ENCODE measurements around the gene BRD9.
"Not testable (repeated sequence)": the region's sequence is repeated elsewhere in the genome, so short reads cannot be mapped to it uniquely, and the experiment has no call there.

Gene BRD9

GRCh38 chr5:902129-902916 lies 9.7 kb upstream of the BRD9 start:
- DNase-seq = no peak

DNA sequence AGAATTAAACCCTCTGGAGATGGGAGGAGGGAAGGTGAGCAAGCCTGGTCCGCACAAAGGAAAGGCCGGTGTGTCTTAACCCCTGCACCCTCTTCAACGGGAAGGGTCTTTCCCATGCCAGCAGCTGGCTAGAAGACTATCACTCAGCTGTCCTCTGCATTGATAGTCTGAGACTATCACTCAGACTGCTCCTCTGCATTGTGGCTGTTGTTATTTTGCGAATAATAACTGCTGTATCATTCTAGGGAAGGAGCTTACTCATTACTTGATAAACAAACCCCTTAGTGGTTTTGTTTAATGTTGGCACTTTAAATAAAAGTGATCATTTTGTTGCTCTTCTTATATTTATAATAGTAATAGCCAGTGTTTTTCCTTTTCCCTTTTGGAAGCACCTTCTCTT lies 8.2 kb upstream of the BRD9 start:
- no peak for DNase-seq

GRCh38 chr5:893711-894110 lies 1.1 kb upstream of the BRD9 start:
- no peak for DNase-seq

DNA sequence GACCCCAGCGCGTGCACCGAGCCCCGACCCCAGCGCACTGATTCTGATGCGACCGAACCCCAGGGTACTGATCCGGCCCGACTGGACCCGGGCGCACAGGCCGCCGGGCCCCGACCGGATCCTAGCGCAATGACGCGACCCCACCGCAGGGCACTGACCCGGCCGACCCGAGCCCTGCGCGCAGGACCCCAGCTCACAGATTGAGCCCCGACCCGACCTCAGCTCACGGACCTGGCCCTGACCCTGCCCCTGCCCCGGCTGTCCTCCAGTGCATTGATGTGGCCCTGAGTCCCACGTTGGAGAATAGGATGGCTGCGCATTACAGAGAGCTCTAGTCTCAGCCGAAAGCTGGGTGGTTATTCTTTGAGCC lies 521 bp upstream of the BRD9 start:
- DNase-seq = no peak

DNA sequence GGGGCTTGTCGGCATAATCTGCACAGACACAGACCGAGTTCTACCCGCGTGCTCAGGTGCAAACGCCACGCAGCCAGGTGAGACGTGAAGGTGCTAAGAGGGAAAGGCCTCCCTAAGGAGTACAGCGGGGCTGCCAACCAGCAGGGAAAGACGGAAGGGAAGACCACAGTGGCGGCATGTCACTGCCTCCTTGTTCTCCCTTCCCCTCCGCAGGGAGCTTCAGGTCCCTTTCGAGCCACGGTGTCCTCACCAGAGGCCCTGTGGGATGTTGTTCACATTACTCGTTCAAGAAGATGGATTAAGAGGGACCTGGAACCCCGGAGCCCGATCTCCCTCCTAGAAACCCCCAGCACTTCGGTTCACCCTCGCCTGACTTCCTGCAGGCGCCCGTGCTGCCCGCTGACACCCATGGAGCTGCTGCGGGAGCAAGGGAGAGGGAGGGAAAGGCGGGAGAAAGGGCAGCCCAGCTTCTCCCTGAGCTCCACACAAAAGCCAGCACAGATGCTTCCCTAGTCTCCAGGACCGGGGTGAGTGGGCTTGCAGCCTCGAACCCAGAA lies 686 bp downstream of the BRD9 start:
- DNase-seq = no peak

GRCh38 chr5:891117-891836 lies 1.3 kb downstream of the BRD9 start:
- no peak for DNase-seq

- DNase-seq = no peak
These were observed 3.4 kb downstream of the BRD9 start for GRCh38 chr5:889075-889710.

- no peak for DNase-seq
These were observed 4.0 kb downstream of the BRD9 start for GRCh38 chr5:888638-889035.

DNA sequence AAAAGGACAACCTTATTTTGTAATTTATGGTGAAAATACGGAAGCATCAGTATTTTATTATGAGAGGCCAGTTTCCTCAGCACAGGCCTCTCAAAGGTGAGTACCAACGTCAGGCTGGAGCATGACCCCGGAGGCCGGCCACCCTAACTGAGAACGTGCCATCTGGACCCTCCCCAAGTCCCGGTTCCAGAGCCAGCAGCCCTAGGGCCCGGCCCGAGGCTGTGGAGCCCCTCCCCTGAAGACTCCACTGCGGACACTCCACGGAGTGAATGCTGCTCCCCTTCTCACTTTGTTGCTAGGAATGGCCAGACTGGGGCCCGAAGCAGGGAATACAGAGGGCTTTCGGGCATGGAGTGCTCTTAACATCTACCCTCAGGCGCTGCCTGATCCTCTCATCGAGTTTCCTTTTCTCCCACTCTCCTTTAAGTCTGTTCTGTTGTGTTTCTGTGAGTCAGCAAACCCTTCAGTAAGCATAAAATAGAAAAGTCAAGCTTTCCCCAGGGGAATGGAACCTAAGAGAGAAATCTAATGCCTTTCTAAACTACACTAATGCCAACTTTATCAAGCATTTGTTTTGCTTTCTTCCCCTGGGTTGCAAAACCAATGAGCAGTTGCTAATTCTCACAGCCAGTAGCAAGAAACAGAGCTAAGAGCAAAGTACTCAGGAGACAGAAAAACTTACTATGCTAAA lies 4.5 kb downstream of the BRD9 start:
- no peak for DNase-seq

DNA sequence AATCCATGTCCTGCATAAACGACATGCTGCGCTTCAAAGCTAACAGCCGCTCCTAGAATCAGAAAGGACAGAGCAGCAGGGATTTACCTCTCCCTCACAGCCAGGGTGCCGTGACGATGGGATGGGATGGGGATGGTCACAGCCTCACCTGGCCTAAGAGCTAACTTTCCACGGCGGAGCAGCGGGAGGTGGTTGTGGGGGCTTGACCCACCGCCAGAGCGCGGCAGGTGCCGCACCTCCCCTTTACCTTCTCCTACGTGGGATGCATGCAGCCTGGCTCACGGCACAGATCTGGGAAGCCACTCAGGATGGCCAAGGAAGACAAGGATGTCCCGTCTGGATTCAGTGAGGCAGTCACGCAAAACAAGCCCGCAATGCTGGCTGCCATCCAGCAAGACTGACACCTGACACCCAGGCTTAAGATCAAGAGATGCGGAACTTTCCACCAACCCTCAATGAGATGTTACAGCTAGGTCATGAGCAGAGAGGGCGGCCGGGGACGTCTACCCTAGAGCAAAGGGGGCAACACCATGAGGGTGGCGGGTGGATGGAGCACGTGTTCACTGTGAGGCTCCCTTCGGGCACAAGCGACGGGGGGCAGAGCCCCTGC lies 5.8 kb downstream of the BRD9 start:
- DNase-seq = no peak

GRCh38 chr5:886036-886435 lies 6.6 kb downstream of the BRD9 start:
- DNase-seq = no peak

- no peak for DNase-seq
These were observed 7.1 kb downstream of the BRD9 start for GRCh38 chr5:885529-885928.

DNA sequence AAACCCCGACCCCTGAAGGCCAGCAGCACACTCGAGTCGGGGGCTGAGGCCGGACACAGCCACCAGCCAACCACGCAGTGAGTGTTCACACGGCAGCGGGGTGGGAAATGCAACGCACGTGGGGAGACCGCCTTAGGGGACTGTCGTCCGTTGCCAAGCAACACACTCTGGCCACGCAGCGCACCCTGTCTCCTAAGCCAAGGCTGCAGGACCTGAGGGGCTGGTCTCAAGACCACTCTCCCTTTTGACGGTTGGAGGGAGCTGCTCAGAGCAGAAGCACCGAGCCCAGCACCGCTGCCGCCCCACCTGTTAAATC lies 7.5 kb downstream of the BRD9 start:
- no peak for DNase-seq

DNA sequence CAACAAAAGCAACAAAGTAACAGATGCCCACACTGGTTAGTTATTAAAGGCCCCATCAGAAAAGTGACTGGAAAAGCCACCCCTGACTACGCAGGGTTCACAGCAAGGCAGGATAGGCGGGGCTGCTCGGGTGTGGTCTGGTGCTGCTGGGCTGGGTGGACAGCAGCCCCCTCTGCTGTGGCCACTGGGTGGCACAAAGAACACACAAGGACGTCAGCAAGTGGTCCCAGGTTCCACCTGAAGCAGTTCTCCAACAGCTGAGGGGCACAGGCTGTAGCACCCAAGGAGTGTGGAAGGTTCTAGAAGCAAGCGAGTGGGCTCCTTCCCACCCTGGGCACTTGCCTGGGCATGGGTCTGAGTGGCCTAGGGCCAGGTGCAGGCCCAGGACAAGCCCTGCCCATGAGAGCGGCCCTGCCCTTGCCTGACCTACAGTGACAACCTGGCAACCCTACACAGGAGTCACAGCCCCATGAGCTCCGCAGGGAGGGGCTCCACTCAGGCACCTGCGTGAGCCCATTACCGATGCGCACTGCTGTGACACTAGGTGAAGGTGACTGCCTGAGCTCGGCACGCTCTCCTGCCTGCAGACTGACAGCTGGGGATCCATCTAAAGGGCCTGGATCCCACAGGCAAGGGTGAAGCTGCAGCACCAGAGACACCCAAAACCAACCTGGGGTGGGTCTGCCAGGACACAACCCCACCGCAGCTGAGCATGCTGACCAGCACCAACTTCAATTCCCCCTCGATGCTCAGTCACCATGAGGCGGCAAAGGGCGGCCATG lies 8.1 kb downstream of the BRD9 start:
- DNase-seq = no peak

- no peak for DNase-seq
These were observed 9.0 kb downstream of the BRD9 start for GRCh38 chr5:883475-884181.

DNA sequence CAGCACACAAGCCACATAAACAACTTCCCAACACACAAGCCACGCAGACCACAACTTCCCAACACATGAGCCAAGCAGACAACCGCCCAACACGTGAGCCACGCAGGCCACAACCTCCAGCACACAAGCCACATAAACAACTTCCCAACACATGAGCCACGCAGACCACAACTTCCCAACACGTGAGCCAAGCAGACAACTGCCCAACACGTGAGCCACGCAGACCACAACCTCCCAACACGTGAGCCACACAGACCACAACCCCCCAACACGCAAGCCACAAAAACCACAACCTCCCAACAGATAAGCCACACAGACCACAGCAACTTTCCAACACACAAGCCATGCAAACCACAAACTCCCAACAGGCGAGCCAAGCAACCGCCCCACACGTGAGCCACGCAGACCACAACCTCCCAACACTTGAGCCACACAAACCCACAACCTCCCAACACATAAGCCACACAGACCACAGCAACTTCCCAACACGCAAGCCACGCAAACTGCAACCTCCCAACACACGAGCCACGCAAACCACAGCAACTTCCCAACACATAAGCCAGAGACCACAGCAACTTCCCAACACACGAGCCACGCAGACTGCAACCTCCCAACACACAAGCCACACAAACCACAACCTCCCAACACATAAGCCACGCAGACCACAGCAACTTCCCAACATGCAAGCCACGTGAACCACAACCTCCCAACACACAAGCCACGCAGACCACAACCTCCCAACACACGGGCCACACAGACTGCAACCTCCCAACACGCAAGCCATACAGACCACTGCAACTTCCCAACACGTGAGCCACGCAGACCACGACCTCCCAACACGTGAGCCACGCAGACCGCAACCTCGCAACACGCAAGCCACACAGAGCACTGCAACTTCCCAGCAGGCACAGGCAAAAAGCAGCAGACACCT lies 10.1 kb downstream of the BRD9 start:
- DNase-seq = no peak

GRCh38 chr5:881551-881935 lies 11.1 kb downstream of the BRD9 start:
- no peak for DNase-seq

GRCh38 chr5:880816-881550 lies 11.6 kb downstream of the BRD9 start:
- DNase-seq = no peak

DNA sequence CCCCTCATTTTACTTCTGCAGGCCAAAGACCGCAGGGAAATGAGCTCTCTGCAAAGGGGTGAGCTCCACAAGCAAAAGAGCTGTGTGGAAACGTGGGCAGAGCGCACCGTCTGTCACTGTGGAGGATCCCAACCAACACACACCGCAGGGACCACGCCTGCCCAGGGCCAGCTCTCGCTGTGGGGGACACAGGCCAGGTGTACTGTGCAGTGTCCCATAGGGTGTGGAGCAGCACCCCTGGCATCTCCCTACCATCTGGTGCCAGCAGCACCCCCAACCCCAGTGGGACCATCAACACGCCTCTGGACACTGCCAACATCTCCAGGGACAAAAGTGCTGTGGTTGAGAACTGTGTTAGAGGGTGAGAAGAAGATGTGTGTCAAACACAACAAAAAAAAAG lies 13.9 kb downstream of the BRD9 start:
- DNase-seq = not testable (repeated sequence)

DNA sequence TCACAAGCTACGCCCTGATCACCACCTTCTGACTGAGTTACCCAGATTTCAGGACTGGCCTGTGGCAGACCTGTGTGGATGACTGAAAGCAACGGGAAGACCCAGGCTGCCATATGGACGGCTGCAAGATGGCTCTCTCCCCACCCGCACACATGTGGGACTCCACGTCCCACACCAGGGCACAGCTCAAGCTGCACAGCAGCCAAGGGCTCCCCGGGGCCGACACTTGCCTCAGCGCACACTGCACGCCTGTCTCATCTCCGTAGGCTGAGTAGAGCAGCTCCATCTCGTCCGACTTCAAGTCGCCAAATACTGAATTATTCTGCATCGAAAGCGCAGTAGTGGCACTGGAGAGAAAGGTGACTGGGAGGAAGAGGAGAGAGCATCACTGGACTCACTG lies 14.5 kb downstream of the BRD9 start:
- no peak for DNase-seq
